Measurements from ENCODE around the gene PON2.

GRCh38 chr7:95432606-95433005 lies 2.2 kb downstream of the PON2 start:
- TF ChIP-seq CTCF (IDR thresholded peaks at IDR 0.05) (no peak), E2F4 (CRISPR knock-in tag; IDR thresholded peaks at IDR 0.05; ENCODE audit: borderline replicate concordance, low read depth) (no peak)
